ENCODE measurements around the gene TMEM269. TPM values are rescaled to one million over a fixed set of nuclear protein-coding genes. Genes with fewer than 3 reads are reported as not detected.

Gene TMEM269
- total RNA-seq, 1 experiment from 2014 or later, result 0.28 TPM

DNA sequence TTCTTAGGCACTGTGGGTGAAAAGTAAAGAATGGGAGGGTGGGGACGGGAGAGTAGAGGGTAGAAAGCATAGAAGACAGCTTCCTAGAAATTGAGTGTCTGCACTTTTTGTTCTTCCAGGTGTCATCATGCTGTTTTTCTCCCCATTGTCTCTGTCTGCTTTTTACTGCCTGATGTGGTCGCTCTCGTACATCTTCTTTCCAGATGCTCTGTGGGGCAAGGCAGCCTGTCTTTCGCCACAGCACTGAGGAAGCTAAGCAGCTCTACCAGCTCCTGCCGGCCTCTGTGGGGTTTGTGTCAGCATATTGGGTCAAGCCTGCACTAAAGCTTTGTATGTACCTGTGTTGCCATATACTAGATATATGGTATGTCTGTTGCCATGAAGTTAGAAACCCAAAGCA is 13.2 kb downstream of the TMEM269 start:
- CTCF ChIA-PET, result no interaction called here
- Histone ChIP-seq H3F3A (ENCODE audit: insufficient read depth, low read depth) (no peaks in the 10 kb centered on the region), H2AFZ (no peak overlapping the region), H3K9me3 (ENCODE audit: insufficient read depth, low read depth) (no peaks in the 10 kb centered on the region), H3K27me3 (ENCODE audit: insufficient read depth, low read depth) (no peaks in the 10 kb centered on the region), H3K9me2 (ENCODE audit: insufficient read depth) (no peaks in the 10 kb centered on the region), H3K4me1 (replicated peaks; ENCODE audit: insufficient read depth) (no peaks in the 10 kb centered on the region), H3K4me2 (no peak overlapping the region), H3K4me3 (no peak overlapping the region), H3K27ac (no peak overlapping the region), H3K36me3 (ENCODE audit: low read depth) (no peaks in the 10 kb centered on the region), H4K20me1 (ENCODE audit: insufficient read depth) (no peaks in the 10 kb centered on the region), H3K79me2 (ENCODE audit: low read depth) (no peaks in the 10 kb centered on the region)
- no TSS peak for BruUV-seq (replicated peaks)
- POLR2A ChIA-PET (ENCODE audit: unreplicated experiment), result interaction anchor here (0.5 kb wide), 1 partner anchor 15 kb away, joined by 9 read pairs; no protein-coding TSS in a partner anchor
- TF ChIP-seq, protein P1, sequence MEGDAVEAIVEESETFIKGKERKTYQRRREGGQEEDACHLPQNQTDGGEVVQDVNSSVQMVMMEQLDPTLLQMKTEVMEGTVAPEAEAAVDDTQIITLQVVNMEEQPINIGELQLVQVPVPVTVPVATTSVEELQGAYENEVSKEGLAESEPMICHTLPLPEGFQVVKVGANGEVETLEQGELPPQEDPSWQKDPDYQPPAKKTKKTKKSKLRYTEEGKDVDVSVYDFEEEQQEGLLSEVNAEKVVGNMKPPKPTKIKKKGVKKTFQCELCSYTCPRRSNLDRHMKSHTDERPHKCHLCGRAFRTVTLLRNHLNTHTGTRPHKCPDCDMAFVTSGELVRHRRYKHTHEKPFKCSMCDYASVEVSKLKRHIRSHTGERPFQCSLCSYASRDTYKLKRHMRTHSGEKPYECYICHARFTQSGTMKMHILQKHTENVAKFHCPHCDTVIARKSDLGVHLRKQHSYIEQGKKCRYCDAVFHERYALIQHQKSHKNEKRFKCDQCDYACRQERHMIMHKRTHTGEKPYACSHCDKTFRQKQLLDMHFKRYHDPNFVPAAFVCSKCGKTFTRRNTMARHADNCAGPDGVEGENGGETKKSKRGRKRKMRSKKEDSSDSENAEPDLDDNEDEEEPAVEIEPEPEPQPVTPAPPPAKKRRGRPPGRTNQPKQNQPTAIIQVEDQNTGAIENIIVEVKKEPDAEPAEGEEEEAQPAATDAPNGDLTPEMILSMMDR (conservative IDR thresholded peaks at IDR 0.05), result no peak
- no peak for TF ChIP-seq EZH2 (IDR thresholded peaks at IDR 0.05; ENCODE audit: low read depth)
- intact Hi-C loops (cut with micrococcal nuclease; ENCODE audit: unreplicated experiment), result no loop called here
- no peak for DNase-seq

DNA sequence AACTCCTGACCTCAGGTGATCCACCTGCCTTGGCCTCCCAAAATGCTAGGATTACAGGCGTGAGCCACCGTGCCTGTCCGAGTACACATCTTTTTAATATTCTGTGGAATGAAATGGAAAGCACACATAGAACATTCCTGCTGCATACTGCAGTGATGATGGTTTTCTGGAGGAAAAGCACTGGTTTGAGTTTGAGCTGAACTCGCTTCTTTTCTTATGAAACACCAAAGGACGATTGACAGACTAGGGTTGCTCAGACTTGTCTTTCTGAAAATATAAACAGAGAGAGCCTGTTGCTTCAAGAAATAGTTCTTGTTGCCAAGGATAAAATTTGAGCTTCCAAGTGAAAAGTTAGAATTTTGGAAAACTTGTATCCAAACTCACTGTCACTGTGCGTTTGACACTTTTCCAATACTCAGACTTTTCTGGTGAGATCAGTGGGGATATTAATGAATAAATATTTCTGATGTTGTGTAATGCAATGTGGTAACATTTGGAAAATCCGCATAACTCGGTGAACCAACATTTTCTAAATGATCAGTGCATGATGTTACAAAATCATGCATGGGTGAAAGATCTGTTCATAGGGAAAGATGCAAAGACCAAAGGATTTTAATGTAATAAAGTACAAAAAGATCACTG is 17.2 kb downstream of the TMEM269 start:
- no peak for TF ChIP-seq EZH2 (IDR thresholded peaks at IDR 0.05; ENCODE audit: low read depth)
- TF ChIP-seq, protein P1 (conservative IDR thresholded peaks at IDR 0.05), result no peak
- Histone ChIP-seq H3K4me3 (no peak overlapping the region), H2AFZ (no peak overlapping the region), H4K20me1 (ENCODE audit: insufficient read depth) (no peaks in the 10 kb centered on the region), H3K79me2 (ENCODE audit: low read depth) (no peaks in the 10 kb centered on the region), H3K9me3 (ENCODE audit: insufficient read depth, low read depth) (no peaks in the 10 kb centered on the region), H3K4me1 (replicated peaks; ENCODE audit: insufficient read depth) (no peaks in the 10 kb centered on the region; the same call in 1 of the 2 replicates), H3K36me3 (ENCODE audit: low read depth) (no peaks in the 10 kb centered on the region), H3K4me2 (no peak overlapping the region), H3K27ac (no peak overlapping the region), H3F3A (ENCODE audit: insufficient read depth, low read depth) (no peaks in the 10 kb centered on the region), H3K9me2 (ENCODE audit: insufficient read depth) (no peaks in the 10 kb centered on the region), H3K27me3 (ENCODE audit: insufficient read depth, low read depth) (no peaks in the 10 kb centered on the region)
- no peak for DNase-seq
- no TSS peak for BruUV-seq (replicated peaks)
- ChIA-PET POLR2A (ENCODE audit: unreplicated experiment) (no interaction called here), CTCF (no interaction called here)
- intact Hi-C loops (cut with micrococcal nuclease; ENCODE audit: unreplicated experiment), result no loop called here

DNA sequence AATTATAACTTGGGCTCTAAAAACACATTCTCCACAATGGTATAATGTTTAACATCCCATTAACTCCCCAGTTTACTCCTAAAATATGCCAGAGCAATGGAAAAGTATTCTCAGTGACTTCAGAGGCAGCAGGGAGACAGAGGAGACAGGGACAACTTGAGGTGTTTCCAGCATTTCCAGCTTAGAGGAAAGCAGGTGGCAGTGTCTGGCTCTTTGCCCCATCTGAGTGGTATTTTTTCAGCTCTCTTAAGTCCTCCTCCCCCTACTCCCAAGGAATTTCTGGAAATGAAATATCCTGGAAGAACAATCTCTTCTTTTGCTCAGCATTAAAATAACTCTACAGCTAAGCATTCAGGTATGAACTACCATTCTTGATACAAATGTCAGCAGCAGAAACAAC is 21.4 kb downstream of the TMEM269 start:
- no peak overlapping the region for H3K4me2 ChIP-seq
- H3F3A ChIP-seq (ENCODE audit: insufficient read depth, low read depth), result no peaks in the 10 kb centered on the region
- ChIA-PET POLR2A (ENCODE audit: unreplicated experiment) (interaction anchor here (0.6 kb wide), 1 partner anchor 504 kb away, joined by 3 read pairs; no protein-coding TSS in a partner anchor), CTCF (no interaction called here)
- no peak overlapping the region for H3K4me3 ChIP-seq
- DNase-seq, result no peak
- H3K9me3 ChIP-seq (ENCODE audit: insufficient read depth, low read depth), result no peaks in the 10 kb centered on the region
- H3K36me3 ChIP-seq (ENCODE audit: low read depth), result no peaks in the 10 kb centered on the region
- H2AFZ ChIP-seq, result no peak overlapping the region
- BruUV-seq (replicated peaks), result no TSS peak
- no peak overlapping the region for H3K27ac ChIP-seq
- H4K20me1 ChIP-seq (ENCODE audit: insufficient read depth), result no peaks in the 10 kb centered on the region
- intact Hi-C loops (cut with micrococcal nuclease; ENCODE audit: unreplicated experiment), result no loop called here
- no peaks in the 10 kb centered on the region for H3K9me2 ChIP-seq (ENCODE audit: insufficient read depth)
- no peaks in the 10 kb centered on the region; the same call in 1 of the 2 replicates for H3K4me1 ChIP-seq (replicated peaks; ENCODE audit: insufficient read depth)
- TF ChIP-seq, protein P1 (conservative IDR thresholded peaks at IDR 0.05), result no peak
- TF ChIP-seq EZH2 (IDR thresholded peaks at IDR 0.05; ENCODE audit: low read depth), result no peak
- H3K79me2 ChIP-seq (ENCODE audit: low read depth), result no peaks in the 10 kb centered on the region
- no peaks in the 10 kb centered on the region for H3K27me3 ChIP-seq (ENCODE audit: insufficient read depth, low read depth)
